GM13977 (cell line): Measurements from ENCODE around the gene CSMD2.
A peak's percentile ranks its signal among the peaks of the same experiment; 100 is the strongest.

Experiments
- DNase-seq: peaks from one replicate; pipeline ENCODE4 v3.0.0; 2012; ENCODE audit warnings: low spot score
- CTCF ChIP-seq: IDR thresholded peaks from 2 replicates; pipeline ENCODE4 v1.5.1; 2012; ENCODE audit warnings: mild to moderate bottlenecking, control low read depth; ENCODE audit not compliant: insufficient read depth; ENCODE audit errors: extremely low read depth, missing control alignments
- in situ Hi-C: fragments of 300-500 bp; cut with MboI; formaldehyde crosslinking; loops from one replicate; pipeline ENCODE4 v1.12.0; 2022; ENCODE audit warnings: low sequenced_read_pairs, low pct_unique_long_range_greater_than_20kb, mixed read lengths, inconsistent platforms; ENCODE audit not compliant: unreplicated experiment

CSMD2 gene

GRCh38 chr1:33886496-33886895, 278.5 kb downstream of the CSMD2 start:
- in situ Hi-C loops: no loop called here
- TF ChIP-seq CTCF: no peak
- no peak for DNase-seq

GRCh38 chr1:33880305-33880704, 284.7 kb downstream of the CSMD2 start:
- no peak for DNase-seq
- in situ Hi-C loops: no loop called here
- no peak for TF ChIP-seq CTCF

- TF ChIP-seq CTCF: no peak
- DNase-seq: no peak
- in situ Hi-C loops: no loop called here
These were observed 286.6 kb downstream of the CSMD2 start for GRCh38 chr1:33878392-33878791.

- no peak for TF ChIP-seq CTCF
- DNase-seq: no peak
- in situ Hi-C loops: no loop called here
These were observed 287.9 kb downstream of the CSMD2 start for GRCh38 chr1:33876970-33877650.

- in situ Hi-C loops: no loop called here
- TF ChIP-seq CTCF: peak; percentile 31
- DNase-seq: no peak
These were observed 289.2 kb downstream of the CSMD2 start for GRCh38 chr1:33875862-33876261.

- in situ Hi-C loops: no loop called here
- no peak for TF ChIP-seq CTCF
- no peak for DNase-seq
These were observed 290.4 kb downstream of the CSMD2 start for GRCh38 chr1:33874636-33875035.
